Dermis lymphatic vessel endothelial cell (primary cell): ENCODE data around the gene STOM. TPM values are rescaled to one million over a fixed set of nuclear protein-coding genes. Genes with fewer than 3 reads are reported as not detected.

Experiments used
- total RNA-seq: library from RNA; depleted of rRNA; stranded (reverse); fragments of >200 nt; gene quantifications from 2 replicates; pipeline ENCODE4 v1.2.1, GENCODE V29; 2014

The STOM gene, protein sequence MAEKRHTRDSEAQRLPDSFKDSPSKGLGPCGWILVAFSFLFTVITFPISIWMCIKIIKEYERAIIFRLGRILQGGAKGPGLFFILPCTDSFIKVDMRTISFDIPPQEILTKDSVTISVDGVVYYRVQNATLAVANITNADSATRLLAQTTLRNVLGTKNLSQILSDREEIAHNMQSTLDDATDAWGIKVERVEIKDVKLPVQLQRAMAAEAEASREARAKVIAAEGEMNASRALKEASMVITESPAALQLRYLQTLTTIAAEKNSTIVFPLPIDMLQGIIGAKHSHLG
- total RNA-seq: 227 and 531 TPM in 2 replicates

DNA sequence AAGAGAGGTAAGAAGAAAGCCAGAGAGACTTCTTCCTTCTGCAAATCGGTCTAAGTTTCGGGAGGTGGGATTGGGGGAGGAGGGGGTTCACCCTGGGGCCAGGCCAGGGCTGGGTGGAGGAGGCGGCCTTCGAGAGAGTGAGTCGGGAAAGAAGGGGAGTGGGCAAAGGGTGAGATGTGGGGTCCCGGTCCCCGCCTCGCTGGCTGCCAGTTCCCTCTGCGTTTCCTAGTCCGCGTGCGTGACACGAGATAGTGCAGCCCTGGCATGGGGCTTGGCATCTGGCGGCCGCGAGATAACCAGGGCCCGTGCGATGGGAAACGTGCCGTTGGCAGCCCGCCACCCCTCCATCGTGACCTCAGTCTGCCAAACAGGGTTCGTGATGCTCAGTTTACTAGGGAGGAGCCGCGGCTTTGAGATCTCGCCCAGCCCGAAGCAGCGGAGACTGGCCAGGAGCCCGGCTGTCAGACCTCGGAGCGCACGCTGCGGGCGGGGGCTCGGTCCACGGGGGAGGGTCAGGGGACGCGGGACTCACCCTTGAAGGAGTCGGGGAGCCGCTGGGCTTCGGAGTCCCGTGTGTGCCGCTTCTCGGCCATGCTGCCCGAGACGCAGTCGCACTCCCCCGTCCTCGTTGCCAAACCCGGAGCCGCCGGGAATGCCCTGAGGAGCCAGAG is at the start of gene STOM:
Gene STOM, minus strand, starts transcription at position 656 of the 671 bp plus-strand sequence. Its CDS starts 63 bp downstream, at position 593.

Other genes with a start within 250 kb of the STOM start
- 29.4 and 35.2 TPM in 2 replicates for gene RAB14, start 168.4 kb downstream of the STOM start, total RNA-seq
- 305 and 426 TPM in 2 replicates for gene GSN, start 102.1 kb downstream of the STOM start, total RNA-seq
- 11.1 and 12.1 TPM in 2 replicates for gene GGTA1, start 129.6 kb upstream of the STOM start, total RNA-seq